ENCODE results near the gene SLC2A2.
A peak's percentile ranks its signal among the peaks of the same experiment; 100 is the strongest.

SLC2A2 gene

DNA sequence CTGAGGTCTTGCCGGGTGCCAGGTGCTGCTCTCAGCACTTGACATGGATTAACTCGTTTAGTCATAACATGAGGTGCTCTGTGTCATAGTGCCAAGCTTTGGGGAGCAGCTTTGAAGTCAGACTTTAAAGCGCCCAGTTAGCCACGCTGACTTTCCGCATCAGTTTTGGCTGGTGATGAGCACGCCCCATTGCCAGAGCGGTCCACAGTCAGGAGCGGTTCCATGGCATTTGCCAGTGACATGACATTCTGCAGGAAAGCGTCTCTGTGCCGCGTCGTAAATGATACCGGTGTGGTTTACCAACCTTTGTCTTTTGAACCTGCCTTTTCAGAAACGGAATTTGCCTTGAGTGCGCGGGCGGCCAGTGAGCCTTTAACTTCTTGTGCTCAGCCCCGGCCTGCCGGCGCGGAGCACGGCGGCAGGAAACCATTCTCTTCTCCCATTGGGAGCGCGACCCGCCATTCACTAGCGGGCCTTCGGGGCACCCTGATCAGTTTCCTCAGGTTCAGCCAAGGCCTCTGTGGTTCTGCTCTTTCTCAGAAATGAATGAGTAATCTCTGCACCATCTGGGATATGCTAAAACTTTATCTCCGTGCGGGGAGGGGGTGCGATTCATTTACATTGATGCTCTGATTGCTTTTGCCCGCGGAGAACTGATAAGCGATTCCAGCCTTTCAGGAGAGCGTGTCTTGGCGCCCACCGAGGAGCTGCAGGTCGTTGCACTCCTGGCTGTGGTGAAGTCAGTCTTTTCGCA is 1.7 kb upstream of the SLC2A2 start:
- DNase-seq: peak; percentile 45

DNA sequence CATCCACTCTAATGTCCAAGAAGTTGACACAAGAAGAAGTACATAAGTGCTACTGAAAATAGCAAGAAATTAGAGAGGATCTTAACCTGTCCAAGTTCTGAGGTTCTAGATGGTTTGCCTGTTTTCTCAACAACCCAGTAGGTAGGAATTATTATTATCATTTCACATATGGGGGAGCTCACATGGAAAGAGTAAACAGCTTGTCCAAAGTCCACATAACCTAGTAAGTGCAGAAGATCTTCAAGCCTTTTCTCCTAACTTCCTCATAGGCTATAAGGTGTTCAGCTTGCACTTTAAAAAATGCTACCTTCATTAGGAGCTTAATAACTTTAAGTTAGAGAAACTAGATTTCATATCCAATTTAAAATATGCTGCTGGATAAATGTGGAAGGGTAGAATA is 3.0 kb downstream of the SLC2A2 start:
- DNase-seq: no peak

DNA sequence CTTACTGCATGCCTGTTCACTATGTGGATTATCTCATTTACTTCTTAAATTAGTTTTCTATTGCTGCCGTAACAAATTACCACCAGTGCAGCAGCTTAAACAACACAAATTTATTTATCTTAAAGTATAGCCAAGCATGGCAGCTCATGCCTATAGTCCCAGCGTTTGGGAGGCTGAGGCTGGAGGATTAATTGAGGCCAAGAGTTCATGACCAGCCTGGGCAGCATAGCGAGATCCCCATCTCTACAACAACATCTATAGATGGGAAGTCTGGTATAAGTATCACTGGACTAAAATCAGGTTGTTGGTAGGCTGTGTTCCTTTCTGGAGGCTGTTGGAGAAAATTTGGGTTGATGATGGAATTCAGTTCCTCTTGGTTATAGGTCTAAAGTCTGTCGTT is 5.1 kb downstream of the SLC2A2 start:
- DNase-seq: no peak

DNA sequence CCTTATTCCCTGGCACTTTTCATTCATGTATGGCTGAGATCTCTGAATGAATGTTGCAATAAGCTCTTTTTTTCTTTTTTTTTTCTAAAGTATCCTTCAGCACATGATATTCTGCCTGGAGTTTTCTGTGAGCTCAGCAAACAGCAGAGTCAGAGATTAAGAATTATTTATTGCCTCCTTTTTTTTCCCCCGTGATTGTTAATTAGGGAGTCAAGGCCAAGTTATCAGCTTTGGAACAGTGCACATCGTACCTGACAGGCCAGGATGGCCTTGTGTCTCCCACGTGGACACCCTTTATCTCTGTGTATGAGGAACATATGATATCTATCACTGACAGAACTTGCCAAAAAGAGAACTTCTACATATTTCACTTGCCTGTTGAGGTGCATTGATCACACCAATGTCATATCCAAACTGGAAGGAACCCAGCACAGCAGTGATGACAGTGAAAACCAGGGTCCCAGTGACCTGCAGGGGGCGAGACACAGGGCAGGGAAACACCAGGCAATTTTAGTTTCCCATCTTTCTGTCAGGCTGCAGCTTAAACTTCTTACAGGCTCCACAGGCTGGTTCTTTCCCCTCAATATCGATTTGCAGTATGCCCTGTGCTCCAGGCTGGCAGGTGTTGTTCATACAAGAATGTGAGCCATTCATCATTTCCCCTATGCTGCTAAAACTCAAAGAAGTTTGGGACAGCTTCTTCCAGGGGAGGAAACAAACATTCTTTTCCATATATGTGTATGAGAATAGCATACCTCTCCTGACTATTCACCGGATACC is 8.2 kb downstream of the SLC2A2 start:
- DNase-seq: no peak

- DNase-seq: no peak
Observed at GRCh38 chr3:171013822-171014748, 12.4 kb downstream of the SLC2A2 start.

GRCh38 chr3:171011873-171012336 is 14.6 kb downstream of the SLC2A2 start:
- no peak for DNase-seq

DNA sequence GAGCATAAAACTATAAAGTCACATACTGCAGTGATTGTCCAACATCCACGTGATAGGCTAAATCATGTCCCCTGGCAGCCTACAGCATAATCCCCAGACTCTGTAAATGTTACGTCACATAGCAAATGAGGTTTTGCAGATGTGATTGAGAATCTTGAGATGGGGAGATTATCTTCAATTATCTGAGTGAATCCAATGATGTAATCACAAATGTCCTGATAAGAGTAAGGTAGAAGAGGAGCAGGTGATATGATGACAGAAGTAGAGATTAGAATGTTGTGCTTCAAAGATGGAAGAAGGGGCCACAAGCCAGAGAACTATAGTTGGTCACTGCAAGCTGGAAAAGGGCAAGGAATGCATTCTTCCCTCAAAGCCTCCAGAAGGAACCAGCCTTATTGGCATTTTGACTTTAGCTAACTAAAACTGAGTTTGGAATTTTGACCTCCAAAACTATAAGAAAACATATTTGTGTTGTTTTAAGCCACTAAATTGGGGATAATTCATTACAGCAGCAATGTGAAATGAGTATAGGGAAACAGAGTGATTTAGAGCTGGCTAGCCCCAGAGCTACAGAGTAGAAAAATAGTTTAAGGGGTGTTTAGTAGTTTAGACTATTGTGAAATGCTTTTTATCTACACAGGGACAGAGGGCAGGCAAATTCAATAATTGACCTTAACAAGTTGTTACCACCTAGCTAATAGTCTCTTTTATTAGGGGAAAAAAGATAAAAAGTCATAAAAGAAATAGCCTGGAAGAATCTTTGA is 15.2 kb downstream of the SLC2A2 start:
- no peak for DNase-seq

DNA sequence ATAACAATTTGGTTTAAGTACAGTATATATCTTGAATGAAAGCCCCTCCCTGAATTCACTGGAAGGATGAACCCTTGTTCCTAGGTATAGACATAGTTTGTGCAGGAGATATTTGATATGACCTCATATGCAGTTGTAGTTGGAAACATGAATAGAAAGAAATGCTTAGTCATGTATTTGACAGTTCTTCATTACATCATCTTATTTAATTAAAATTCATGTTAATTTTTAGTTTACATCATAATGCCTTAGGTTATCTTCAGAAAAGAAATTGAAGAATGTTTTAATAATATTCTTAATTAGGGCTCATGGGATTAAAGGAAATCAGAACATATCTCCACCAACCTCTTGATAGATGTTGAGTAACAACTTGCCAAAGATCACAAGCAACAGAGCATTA is 19.2 kb downstream of the SLC2A2 start:
- DNase-seq: no peak

DNA sequence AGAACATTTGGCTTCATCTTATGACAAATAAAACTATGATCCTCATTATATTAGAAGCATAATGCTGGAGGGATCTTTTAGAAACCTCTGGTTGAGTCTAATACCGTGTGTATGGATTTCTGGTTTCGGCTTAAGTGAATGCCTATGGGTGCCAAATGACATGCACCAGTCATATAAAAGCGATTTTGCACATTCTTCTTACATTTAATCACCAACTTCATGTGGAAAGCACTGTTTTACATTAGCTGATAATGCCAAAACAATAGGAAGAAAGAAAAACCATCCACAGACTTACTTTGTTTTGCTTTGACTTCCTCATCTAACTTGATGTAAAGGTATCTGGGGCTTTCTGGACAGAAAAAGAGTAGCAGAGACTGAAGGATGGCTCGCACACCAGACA is 20.9 kb downstream of the SLC2A2 start:
- DNase-seq: no peak

- no peak for DNase-seq
Observed at GRCh38 chr3:171001957-171002694, 24.4 kb downstream of the SLC2A2 start.

DNA sequence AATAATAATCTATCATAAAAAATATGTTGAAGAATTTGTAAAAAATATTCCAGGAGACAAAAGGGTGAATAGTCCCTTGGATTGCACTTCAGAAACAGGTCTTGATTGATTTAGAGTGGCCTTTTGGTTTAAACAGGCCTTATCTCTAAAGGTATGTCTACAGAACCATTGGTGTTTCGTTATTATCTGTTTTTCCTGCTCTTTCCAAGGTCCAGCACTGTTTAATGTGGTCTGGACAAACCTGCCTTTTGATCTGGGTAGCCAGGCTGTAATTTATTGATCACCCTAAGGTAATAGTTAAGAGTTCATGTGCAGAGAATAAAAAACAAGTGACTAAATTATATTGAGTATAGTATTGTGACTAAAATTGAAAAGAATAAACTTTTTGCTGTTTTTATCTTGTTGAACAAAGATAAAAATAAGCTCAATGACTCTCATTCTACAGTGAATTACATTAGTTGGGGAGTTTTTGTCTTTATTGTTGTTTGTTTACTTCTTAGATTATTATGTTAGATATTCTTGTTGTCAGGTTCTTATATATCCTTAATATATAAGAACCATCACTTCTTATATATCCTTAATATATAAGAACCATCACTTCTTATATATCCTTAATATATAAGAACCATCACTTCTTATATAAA is 25.1 kb downstream of the SLC2A2 start:
- no peak for DNase-seq

- no peak for DNase-seq
Observed at GRCh38 chr3:171000281-171000680, 26.2 kb downstream of the SLC2A2 start.

GRCh38 chr3:170999737-171000242 is 26.7 kb downstream of the SLC2A2 start:
- no peak for DNase-seq

DNA sequence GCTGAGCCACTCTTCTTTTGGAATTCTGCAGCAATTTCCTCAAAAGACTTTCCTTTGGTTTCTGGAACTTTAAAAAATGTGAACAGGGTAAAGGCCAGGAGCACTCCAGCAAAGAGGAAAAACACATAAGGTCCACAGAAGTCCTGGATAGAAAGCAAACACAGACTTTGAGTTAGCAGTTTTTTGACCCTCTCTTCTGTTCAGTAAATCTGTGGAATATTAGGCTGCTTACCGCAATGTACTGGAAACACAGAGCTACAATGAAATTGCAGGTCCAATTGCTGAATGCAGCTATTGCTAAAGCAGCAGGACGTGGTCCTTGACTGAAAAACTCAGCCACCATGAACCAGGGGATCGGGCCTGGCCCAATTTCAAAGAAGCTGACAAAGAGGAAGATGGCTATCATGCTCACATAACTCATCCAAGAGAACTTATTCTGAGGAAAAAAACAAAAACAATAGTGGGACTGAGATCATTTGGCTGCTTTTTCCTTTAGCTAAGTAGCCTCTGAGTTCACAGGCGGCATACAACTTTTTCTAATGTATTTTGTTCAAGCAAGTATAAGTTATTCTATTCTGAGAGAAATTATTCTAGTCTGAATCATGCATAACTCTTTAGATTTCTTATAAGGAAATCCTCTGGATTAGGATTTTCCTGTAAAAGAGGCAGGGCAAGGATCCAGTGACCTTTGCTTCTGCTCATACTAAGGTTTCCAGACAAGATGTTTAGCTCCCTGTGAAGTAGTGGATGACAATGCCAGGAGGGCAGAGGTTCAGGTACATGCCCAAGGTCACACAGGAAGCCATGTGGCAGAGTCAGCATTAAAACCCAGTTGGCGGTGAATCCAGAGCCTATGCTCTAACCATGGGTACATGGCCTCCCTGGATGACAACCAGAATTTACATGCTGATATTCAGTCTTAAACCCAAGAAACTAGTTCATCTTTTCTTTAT is 28.3 kb downstream of the SLC2A2 start:
- DNase-seq: no peak

- DNase-seq: no peak
Observed at GRCh38 chr3:170992854-170993253, 33.7 kb downstream of the SLC2A2 start.

GRCh38 chr3:170991664-170992063 is 34.9 kb downstream of the SLC2A2 start:
- no peak for DNase-seq

- no peak for DNase-seq
Observed at GRCh38 chr3:170989100-170989648, 37.3 kb downstream of the SLC2A2 start.

GRCh38 chr3:170988378-170988777 is 38.1 kb downstream of the SLC2A2 start:
- DNase-seq: no peak

- no peak for DNase-seq
Observed at GRCh38 chr3:170985304-170985703, 41.2 kb downstream of the SLC2A2 start.

Data from left hindlimb (tissue), 1 donor.